K562 (cell line): ENCODE data around the gene SNUPN. TPM values are rescaled to one million over a fixed set of nuclear protein-coding genes. Genes with fewer than 3 reads are reported as not detected.
A peak's percentile ranks its signal among the peaks of the same experiment; 100 is the strongest.

Experiments
- ARNT ChIP-seq, 2 experiments: fragments of 450-650 bp; IDR thresholded peaks; 2 replicates each; pipeline ENCODE4 v1.6.1; 2016; ENCODE audit warnings: mild to moderate bottlenecking in 1 of 2
- BMI1 ChIP-seq: fragments of 150-350 bp; IDR thresholded peaks from 2 replicates; pipeline ENCODE4 v1.6.1; 2014; ENCODE audit warnings: low read length
- CBFA2T3 ChIP-seq: fragments of 450-650 bp; IDR thresholded peaks from 2 replicates; pipeline ENCODE4 v1.6.1; 2017
- COPS2 ChIP-seq: fragments of 450-650 bp; conservative IDR thresholded peaks from 2 replicates; pipeline ENCODE4 v1.6.1; 2016; ENCODE audit warnings: mild to moderate bottlenecking, moderate library complexity
- EWSR1 ChIP-seq: fragments of 450-650 bp; IDR thresholded peaks from 2 replicates; pipeline ENCODE4 v1.6.1; 2018; ENCODE audit warnings: borderline replicate concordance, mild to moderate bottlenecking, low read depth, moderate library complexity; ENCODE audit not compliant: partially characterized antibody
- FOSL1 ChIP-seq: fragments of 200-800 bp; sonication (Bioruptor generic); conservative IDR thresholded peaks from 2 replicates; pipeline ENCODE4 v1.6.1; 2016; ENCODE audit warnings: missing genetic modification characterization, missing compliant biosample characterization
- FOXK2 ChIP-seq, 2 experiments: fragments of 450-650 bp; IDR thresholded peaks in 1 of 2; conservative IDR thresholded peaks in 1 of 2; 2 replicates each; pipeline ENCODE4 v1.6.1; 2016; ENCODE audit warnings: low read depth in 2 of 2, mild to moderate bottlenecking in 1 of 2
- GATAD2B ChIP-seq: fragments of 450-650 bp; IDR thresholded peaks from 2 replicates; pipeline ENCODE4 v1.6.1; 2017; ENCODE audit warnings: mild to moderate bottlenecking, borderline replicate concordance
- MEIS2 ChIP-seq: fragments of 450-650 bp; IDR thresholded peaks from 2 replicates; pipeline ENCODE4 v1.6.1; 2014; ENCODE audit warnings: mild to moderate bottlenecking; ENCODE audit not compliant: partially characterized antibody
- NELFE ChIP-seq: IDR thresholded peaks from 2 replicates; pipeline ENCODE4 v1.6.1; 2011; ENCODE audit warnings: mild to moderate bottlenecking; ENCODE audit not compliant: insufficient read depth, insufficient read length
- NFRKB ChIP-seq: fragments of 450-650 bp; IDR thresholded peaks from 2 replicates; pipeline ENCODE4 v1.6.1; 2016; ENCODE audit warnings: low read depth
- POLR2A ChIP-seq: fragments of 450-650 bp; conservative IDR thresholded peaks from 2 replicates; pipeline ENCODE4 v1.6.1; 2016
- SIN3B ChIP-seq: fragments of 450-650 bp; IDR thresholded peaks from 2 replicates; pipeline ENCODE4 v1.6.1; 2017; ENCODE audit warnings: low read depth, mild to moderate bottlenecking, moderate library complexity
- SIX5 ChIP-seq, 2 experiments: IDR thresholded peaks; 2 replicates each; pipeline ENCODE4 v1.6.1; 2011; ENCODE audit warnings: low read length in 2 of 2, borderline replicate concordance in 1 of 2, low read depth in 1 of 2, mild to moderate bottlenecking in 1 of 2, moderate library complexity in 1 of 2; ENCODE audit not compliant: insufficient read depth in 1 of 2
- TAF15 ChIP-seq: fragments of 200-400 bp; formaldehyde crosslinking; IDR thresholded peaks from 2 replicates; pipeline ENCODE4 v1.6.1; 2017; ENCODE audit warnings: mild to moderate bottlenecking, low read depth, low read length, moderate library complexity
- TAF9B ChIP-seq: fragments of 450-650 bp; IDR thresholded peaks from 2 replicates; pipeline ENCODE4 v1.6.1; 2018; ENCODE audit warnings: mild to moderate bottlenecking; ENCODE audit not compliant: partially characterized antibody
- TBP ChIP-seq: optimal IDR thresholded peaks from 2 replicates; pipeline ENCODE3; 2011; ENCODE audit warnings: low read depth, low read length, improper control_type of control experiment
- TRIM24 ChIP-seq, 2 experiments: fragments of 450-650 bp; IDR thresholded peaks; 2 replicates each; pipeline ENCODE4 v1.6.1; 2016
- ZBTB7A ChIP-seq: IDR thresholded peaks from 2 replicates; pipeline ENCODE4 v1.6.1; 2011; ENCODE audit warnings: low read depth, mild to moderate bottlenecking, low read length, moderate library complexity, borderline replicate concordance; ENCODE audit not compliant: control insufficient read depth
- ZC3H8 ChIP-seq: fragments of 450-650 bp; IDR thresholded peaks from 2 replicates; pipeline ENCODE4 v1.6.1; 2017
- ZEB2 ChIP-seq: fragments of 450-650 bp; IDR thresholded peaks from 2 replicates; pipeline ENCODE4 v1.6.1; 2016
- ZNF431 ChIP-seq: sonication (generic); formaldehyde crosslinking; IDR thresholded peaks from 2 replicates; pipeline ENCODE4 v1.8.0; 2022; ENCODE audit warnings: mild to moderate bottlenecking, missing genetic modification reagents
- polyA plus RNA-seq, 8 experiments: library from polyadenylated mRNA; depleted of rRNA in 4 of 8; stranded (reverse) in 5 of 8; unstranded in 3 of 8; fragments of >200 nt; fragmentation: Nextera tagmentation in 2 of 8; fragmentation: Illumina TruSeq in 1 of 8; extraction: Ambion mirVana in 2 of 8; extraction: Trizol in 1 of 8; gene quantifications; 2 replicates each; pipeline versions ENCODE4 v1.2.1 to v1.2.3, GENCODE V29; 2011 to 2014; ENCODE audit warnings: inconsistent platforms in 1 of 8, missing spikeins in 1 of 8
- total RNA-seq, 7 experiments: library from RNA; depleted of rRNA in 6 of 7; stranded (reverse); fragments of >200 nt in 6 of 7; fragmentation: Illumina TruSeq in 2 of 7; extraction: Trizol in 2 of 7; gene quantifications; 2 replicates each; pipeline versions ENCODE4 v1.2.1 to v1.2.3, GENCODE V29; 2011 to 2021; ENCODE audit warnings: low replicate concordance in 1 of 7
- TF ChIP-seq, protein P1 (sequence below): sonication (generic); formaldehyde crosslinking; IDR thresholded peaks from 2 replicates; pipeline ENCODE4 v1.4.0; 2020; ENCODE audit warnings: mild to moderate bottlenecking, missing genetic modification reagents
- TF ChIP-seq, protein P2 (sequence below): fragments of 450-650 bp; IDR thresholded peaks from 2 replicates; pipeline ENCODE4 v1.6.1; 2016; ENCODE audit warnings: low read depth, mild to moderate bottlenecking, moderate library complexity
- TF ChIP-seq, protein P3 (sequence below), 2 experiments: fragments of 450-650 bp; conservative IDR thresholded peaks; 2 replicates each; pipeline ENCODE4 v1.6.1; 2017; ENCODE audit warnings: mild to moderate bottlenecking in 2 of 2, moderate library complexity in 2 of 2
- TF ChIP-seq, protein P4 (sequence below): fragments of 450-650 bp; formaldehyde crosslinking; IDR thresholded peaks from 2 replicates; pipeline ENCODE4 v1.4.0; 2022; ENCODE audit warnings: mild to moderate bottlenecking, moderate library complexity

SNUPN gene
- total and polyA plus RNA-seq, 9 of the 15 experiments (the other 6 are each of a cell fraction or from before 2014, with no cell fraction given) = 32.2 to 78.3 (median 40.0) TPM

DNA sequence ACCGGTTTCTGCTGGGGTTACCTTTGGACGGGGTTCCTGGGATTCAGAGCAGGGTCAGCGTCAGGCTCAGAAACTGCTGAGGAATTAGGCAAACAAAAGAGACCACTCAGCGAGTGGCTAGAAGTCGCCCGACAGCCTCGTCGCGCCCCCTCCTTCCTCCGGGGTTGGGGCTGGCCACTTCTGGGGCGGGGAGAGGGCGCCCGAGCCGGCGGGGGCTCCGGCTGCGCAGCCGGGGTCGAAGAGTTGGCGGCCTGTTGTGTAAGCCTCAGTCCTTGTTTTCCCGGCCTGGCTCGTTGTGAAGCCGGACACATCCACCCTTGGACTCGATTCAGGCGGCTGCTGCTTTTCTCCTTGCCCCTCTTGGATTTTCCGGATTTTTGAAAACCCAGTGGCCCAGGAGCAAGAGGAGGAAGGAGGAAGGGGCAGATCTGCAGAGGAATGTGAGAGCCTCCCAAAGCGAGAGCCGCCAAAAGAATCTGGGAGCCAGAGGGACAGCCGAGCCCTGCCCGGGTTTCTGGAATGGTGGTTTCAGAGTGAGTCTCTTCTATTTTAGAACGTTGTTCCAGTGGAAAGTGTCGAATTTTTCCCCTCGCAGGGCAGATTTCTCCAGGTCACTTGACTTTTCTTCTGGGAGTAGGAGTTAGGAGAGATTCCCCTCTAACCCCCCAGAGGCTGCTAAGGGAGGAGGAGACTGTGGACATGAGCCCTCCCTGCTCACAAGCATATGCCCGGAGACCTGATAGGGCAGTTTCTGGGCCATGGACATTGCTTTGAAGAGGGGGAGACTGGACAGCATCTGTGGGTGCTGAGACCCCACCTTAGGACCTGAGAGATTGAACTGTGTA is 22.9 kb upstream of the SNUPN start (continued):
- TF ChIP-seq, protein P1, sequence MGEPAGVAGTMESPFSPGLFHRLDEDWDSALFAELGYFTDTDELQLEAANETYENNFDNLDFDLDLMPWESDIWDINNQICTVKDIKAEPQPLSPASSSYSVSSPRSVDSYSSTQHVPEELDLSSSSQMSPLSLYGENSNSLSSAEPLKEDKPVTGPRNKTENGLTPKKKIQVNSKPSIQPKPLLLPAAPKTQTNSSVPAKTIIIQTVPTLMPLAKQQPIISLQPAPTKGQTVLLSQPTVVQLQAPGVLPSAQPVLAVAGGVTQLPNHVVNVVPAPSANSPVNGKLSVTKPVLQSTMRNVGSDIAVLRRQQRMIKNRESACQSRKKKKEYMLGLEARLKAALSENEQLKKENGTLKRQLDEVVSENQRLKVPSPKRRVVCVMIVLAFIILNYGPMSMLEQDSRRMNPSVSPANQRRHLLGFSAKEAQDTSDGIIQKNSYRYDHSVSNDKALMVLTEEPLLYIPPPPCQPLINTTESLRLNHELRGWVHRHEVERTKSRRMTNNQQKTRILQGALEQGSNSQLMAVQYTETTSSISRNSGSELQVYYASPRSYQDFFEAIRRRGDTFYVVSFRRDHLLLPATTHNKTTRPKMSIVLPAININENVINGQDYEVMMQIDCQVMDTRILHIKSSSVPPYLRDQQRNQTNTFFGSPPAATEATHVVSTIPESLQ (CRISPR knock-in tag) = 0 out of 2 replicates have a peak, but pooled peaks have one; percentile 56
- TF ChIP-seq ZC3H8 = no peak
- no peak for TF ChIP-seq TBP
- TF ChIP-seq NELFE = no peak
- TF ChIP-seq COPS2 = no peak
- TF ChIP-seq, protein P2, sequence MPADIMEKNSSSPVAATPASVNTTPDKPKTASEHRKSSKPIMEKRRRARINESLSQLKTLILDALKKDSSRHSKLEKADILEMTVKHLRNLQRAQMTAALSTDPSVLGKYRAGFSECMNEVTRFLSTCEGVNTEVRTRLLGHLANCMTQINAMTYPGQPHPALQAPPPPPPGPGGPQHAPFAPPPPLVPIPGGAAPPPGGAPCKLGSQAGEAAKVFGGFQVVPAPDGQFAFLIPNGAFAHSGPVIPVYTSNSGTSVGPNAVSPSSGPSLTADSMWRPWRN = no peak
- TF ChIP-seq SIN3B = no peak
- TF ChIP-seq GATAD2B = no peak
- peak in 1 of 2 experiments; percentile 42; a peak in 1 of 4 replicates for TF ChIP-seq FOXK2 (conservative IDR thresholded peaks at IDR 0.05 in 1 of 2, IDR thresholded peaks at IDR 0.05 in 1 of 2; ENCODE audit: low read depth in 2 of 2)
- 0 out of 2 replicates have a peak, but pooled peaks have one; percentile 12 for TF ChIP-seq ZBTB7A
- TF ChIP-seq ZNF431 (CRISPR knock-in tag) = no peak
- TF ChIP-seq TAF9B = no peak
- no peak for TF ChIP-seq ZEB2
- TF ChIP-seq MEIS2 = no peak
- no peak for TF ChIP-seq CBFA2T3
- no peak for TF ChIP-seq FOSL1 (tag)
- TF ChIP-seq TRIM24 (IDR thresholded peaks at IDR 0.05) = no peak; a peak in 1 of 4 replicates
- no peak for TF ChIP-seq SIX5 (IDR thresholded peaks at IDR 0.05; ENCODE audit: borderline replicate concordance in 1 of 2, insufficient read depth in 1 of 2, low read depth in 1 of 2, low read length in 2 of 2)
- no peak for TF ChIP-seq ARNT (IDR thresholded peaks at IDR 0.05)
- TF ChIP-seq TAF15 = no peak
- TF ChIP-seq, protein P3, sequence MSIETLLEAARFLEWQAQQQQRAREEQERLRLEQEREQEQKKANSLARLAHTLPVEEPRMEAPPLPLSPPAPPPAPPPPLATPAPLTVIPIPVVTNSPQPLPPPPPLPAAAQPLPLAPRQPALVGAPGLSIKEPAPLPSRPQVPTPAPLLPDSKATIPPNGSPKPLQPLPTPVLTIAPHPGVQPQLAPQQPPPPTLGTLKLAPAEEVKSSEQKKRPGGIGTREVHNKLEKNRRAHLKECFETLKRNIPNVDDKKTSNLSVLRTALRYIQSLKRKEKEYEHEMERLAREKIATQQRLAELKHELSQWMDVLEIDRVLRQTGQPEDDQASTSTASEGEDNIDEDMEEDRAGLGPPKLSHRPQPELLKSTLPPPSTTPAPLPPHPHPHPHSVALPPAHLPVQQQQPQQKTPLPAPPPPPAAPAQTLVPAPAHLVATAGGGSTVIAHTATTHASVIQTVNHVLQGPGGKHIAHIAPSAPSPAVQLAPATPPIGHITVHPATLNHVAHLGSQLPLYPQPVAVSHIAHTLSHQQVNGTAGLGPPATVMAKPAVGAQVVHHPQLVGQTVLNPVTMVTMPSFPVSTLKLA (conservative IDR thresholded peaks at IDR 0.05) = no peak; a peak in 1 of 4 replicates
- TF ChIP-seq EWSR1 = no peak
- TF ChIP-seq, protein P4, sequence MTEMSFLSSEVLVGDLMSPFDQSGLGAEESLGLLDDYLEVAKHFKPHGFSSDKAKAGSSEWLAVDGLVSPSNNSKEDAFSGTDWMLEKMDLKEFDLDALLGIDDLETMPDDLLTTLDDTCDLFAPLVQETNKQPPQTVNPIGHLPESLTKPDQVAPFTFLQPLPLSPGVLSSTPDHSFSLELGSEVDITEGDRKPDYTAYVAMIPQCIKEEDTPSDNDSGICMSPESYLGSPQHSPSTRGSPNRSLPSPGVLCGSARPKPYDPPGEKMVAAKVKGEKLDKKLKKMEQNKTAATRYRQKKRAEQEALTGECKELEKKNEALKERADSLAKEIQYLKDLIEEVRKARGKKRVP (CRISPR knock-in tag) = no peak
- 0 out of 2 replicates have a peak, but pooled peaks have one; percentile 7 for TF ChIP-seq POLR2A
- TF ChIP-seq BMI1 = no peak
- TF ChIP-seq NFRKB = no peak
